NCI-H2171 (cell line): ENCODE measurements around the gene SEPSECS.
A peak's percentile ranks its signal among the peaks of the same experiment; 100 is the strongest.

ENCODE experiments used
- DNase-seq: peaks from one replicate; lab custom pipeline; 2025; lab: John Stamatoyannopoulos, UW

SEPSECS gene

DNA sequence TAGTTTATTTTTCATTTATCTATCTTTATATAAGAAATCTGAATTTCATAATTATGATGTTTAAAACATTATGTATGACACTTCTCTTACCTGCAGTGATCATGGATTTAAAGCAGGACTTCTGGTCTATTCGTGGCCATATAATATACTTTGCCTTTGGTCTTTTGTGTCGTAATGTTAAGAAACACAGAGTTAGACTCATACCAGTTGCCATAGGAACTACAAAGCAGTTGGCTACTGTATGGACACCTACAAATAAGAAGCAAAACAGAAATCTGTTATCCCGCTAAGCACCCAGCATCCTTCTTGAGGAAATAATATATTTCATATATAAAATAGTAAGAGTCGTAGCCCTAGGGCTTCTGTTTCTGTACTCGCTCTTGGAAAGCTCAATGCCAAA, 4.3 kb downstream of the SEPSECS start:
- no peak for DNase-seq

DNA sequence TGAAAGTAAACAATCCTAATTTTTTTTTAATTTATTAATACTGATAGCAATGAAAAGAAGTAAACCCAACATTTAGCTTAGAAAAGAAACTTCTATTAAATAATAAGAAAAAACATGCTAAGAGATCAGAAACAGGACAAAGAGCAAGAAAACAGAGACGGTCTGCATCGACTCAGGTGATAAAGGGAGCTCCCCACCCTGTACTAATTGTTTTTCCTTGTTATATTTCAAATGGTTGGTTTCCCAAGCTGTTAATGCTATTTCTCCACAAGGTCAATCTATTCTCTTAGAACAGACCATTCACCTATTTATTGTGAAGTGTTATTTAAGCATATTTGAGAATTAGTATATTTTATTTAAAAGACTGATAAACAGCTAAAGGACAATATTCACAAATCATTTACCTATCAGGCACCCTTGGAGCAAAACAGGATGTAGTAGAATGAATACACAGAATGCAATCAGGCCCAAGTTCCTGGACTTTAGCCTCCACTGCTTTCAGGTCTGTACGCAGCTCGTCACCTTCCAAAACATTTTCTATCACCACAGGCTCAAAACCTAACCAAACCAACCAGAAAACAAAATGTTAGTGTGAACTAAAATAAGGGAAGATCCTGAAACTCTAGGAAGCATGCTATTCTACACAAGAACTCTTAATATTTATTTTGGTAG, 5.5 kb downstream of the SEPSECS start:
- DNase-seq, result no peak

DNA sequence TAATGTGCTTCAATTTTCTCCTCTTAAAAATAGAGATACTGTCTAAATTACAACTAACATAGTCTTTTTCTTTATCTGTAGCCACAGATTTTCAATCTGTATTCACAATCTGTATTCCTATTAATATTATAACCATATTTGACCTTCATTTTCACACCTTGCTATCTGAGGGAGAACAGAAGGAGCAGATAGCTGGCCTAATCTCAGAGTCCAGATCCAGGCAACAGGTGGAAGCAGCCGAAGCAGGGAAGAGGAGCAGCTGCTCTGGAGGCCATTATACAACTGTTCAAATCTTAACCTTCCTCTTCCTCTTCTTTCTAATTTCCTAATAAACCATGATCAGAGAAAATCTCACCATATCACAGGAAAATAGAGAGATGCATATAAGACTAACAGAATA, 14.2 kb downstream of the SEPSECS start:
- DNase-seq, result no peak

DNA sequence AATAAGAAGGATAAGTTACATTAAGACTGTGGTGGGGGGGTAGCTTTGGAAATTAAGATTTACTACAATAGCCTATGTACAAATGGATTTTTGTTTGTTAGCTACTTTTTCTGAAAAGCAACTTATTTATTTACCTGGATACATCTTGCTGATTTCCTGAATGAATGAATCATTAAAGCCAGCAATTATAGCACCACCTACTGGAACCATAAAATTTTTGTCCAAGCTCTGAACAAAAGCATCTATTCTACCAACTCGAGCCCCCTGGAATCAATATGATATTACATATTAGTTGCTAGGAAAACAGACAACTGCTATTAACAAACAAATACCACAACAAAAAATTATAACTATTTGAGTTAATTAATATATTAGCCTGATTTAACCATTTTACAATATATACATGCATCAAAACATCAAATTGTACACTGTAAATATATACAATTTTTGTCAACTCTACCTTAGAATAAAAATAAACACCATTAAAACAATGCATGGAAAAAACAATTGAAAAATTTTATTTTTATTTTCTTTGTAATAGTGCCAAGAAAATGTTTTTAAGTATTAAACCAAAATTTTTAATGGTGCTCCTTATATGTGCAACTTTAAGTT, 15.3 kb downstream of the SEPSECS start:
- no peak for DNase-seq

DNA sequence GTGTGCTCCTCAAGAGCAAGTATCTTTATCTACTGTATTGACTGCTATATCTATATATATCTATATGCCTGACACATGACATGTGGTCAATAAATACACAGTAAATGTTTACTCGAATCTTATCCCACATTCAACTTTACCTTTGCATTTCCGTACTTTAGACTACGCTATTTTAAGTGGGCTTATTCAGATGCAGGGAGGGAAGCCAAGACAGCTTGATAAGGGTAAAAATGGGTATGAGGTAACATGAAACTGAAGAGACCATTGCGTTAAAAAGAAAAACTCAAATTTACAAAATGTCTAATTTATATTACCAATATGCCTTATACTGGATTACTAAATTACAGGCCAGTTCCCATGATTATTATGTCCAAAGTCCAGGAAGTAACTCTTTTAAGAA, 17.8 kb downstream of the SEPSECS start:
- no peak for DNase-seq

DNA sequence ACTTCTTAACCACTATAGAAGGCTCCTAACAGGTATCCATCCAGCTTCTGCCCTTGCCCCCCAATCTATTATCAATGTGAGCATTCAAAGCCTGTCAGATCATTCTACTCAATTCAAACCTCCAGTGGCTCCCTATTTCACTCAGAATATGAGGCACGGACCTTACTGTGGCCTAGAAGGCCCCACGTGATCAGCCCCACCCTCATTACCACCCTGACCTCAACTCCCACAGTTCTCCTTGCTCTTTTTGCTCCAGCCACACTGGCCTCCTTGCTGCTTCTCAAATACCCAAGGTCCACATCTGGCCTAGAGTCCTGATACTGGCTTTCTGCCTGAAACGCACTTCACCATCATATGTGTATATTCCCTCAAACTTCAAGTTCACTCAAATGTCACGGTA, 18.7 kb downstream of the SEPSECS start:
- DNase-seq, result no peak

DNA sequence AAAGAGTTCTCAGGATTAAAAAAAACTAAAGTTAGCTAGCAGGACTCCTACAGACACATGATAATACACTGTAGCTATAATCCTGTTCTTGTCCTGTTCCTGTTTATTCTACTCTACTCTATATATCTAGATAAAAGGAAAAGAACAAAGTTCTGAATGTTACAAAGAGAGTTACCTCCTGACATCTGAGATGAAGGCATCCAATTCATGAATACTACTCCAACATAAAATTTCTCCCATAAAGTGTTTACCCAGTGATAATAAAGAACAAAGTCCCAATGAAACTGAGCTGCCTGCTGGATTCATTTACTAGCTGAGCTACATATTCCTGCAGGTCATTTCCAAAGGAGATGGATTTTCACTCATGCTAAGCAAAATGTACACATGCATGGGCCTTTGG, 27.1 kb downstream of the SEPSECS start:
- DNase-seq, result no peak

DNA sequence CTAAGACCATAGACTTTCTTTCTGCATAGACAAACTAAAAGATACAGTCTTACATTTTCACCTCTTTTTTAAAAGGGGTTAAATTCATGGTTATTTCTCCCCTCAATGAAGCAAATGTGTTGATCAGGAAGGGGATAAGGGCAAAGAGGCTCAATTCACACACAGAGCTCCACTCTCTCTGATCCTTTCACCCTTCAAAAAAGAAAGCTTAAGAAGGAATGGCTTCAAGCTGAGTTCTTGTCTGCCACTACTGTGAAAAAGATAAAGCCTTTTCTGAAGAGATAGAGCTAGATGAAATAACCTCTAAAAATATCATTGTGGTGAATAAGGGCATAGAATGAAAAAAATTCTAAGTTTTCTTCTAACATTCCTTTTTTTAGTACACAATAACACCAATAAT, 28.3 kb downstream of the SEPSECS start:
- DNase-seq, result no peak

DNA sequence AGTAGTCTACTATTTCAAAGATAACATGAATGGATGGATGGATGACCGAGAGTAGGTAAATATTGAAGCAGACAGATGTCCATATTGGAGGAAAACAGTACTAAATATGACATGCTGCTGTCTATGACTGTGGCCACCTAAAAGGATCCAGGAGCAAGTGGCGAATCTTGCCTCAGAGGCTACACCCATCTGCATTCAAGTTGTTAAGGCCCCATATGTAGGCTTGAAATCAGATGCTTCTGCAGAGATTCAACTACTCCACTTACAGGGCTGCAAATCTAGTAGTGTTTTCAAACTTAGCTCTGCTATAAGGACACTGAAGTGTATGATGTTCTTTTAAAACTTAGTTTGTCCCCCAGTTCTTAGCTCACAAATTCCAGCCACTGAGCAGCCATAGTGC, 28.9 kb downstream of the SEPSECS start:
- DNase-seq, result no peak

DNA sequence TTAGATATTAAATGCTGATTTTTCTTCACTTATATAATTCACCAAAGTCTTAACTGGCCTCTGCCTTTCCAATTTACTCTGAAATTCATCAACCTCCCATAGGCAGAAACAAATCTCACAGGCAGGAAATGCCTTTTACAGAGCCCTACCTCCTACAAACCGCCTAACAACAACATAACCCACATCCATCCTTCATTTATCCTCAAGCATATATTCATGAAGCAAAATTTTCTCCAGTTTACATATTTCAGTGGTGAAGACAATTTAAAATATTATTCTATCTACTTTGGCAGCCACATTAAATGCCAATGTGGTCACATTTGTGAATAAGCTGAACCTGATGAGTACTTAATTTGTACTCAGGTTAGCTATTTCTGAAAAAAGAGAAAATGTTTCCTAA, 30.3 kb downstream of the SEPSECS start:
- no peak for DNase-seq

DNA sequence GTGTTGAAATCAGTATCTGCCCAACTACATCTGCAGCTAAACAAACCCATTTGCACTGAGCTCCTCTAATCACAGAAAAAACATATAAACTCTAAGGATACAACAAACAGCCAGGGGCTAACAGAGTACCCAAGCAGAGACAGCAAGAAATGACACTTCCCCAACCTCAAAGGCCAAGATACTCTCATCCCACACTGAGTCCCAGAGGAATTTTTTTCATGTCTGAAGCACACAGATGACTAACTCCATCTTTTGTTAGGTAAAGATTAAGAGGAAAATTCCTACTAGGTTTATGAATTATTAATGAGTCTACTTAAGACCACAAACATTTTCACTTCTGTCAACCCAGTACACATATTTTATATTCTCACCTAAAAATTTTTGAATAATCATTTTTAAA, 31.6 kb downstream of the SEPSECS start:
- DNase-seq, result peak; percentile 0

DNA sequence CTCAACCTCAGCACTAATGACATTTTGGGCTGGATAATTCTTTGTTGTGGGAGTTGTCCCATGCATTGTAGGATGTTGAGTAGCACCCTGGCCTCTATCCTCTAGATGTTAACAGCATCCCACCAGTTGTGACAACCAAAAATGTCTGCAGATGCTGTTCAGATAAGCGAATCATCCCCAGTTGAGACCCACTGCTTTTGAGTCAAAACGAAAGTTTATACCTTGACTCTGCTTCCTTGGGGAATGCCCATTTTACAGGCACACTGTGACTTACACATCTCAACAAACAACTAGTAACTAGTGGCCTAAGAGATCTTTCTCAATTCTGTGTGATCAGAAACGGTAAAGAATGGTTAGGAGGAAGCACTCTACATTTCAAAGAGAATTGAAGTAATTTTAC, 37.0 kb downstream of the SEPSECS start:
- DNase-seq, result no peak

DNA sequence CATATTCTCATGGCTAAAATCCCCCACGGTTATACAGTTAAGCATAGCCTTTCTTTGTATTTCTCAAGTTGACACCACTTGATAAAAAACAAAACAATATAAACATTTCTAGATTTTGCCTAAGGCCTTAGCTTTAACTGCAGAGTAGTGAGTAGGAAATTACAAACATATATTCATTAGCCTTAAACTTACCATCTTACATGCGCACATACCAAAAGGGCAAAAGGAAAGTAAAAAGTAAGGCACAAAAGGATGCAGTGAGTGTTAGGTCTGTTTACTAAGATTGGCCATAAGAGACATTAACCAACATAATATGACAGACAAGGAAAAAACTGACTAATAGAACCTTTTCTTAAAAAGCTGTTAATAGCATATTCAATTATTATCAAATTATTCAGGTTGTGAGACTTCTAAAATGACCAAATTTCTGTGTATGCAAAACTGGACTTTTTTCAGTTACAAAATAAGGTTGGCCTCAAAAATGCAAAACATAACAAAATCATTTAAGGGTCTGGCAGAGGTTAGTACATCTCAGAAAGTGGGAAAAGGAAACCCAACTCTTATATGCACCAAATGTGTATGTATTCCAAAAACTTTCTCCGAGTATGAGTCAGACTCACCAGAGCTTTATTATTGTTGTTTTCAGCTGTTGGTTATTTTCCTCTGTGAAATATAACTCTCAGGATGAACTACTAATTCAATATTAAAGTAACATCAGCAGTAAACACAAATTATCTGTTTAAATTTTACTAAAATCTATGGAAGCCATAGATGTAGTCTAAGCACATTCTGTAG, 39.9 kb downstream of the SEPSECS start:
- no peak for DNase-seq

DNA sequence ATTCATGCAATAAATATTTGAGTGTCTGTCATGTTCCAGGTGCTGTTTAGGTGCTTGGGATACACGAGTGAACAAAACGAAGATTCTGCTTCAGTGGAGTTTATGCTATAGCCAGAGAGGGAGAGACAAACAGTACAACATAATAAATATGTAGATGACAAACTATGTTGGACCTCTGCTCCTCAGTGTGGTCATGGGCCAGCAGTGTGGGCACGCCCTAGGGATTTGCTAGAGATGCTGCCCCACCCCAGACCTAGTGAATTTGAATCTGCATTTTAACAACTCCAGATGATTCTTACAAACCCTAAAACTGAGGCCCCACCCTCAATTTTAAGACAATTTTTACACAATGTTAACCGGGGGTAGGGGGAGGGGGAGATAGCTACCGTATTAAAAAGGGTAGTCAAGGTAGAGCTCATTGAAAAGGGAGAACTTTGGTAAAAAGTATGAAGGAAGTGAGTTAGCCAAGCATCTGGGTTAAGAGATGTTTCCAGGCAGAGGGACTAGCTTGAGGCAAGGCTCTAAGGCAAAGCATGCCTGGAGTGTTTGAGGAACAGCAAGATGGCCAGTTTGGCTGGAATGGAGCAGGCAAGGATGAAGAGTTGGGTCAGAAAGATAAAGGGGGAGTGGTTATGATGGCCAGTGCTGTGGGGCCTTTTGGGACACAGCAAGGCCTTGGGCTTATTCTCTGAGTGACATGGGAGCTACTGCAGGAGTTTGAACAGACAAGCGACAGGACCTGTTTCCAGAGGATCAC, 42.4 kb downstream of the SEPSECS start:
- no peak for DNase-seq

DNA sequence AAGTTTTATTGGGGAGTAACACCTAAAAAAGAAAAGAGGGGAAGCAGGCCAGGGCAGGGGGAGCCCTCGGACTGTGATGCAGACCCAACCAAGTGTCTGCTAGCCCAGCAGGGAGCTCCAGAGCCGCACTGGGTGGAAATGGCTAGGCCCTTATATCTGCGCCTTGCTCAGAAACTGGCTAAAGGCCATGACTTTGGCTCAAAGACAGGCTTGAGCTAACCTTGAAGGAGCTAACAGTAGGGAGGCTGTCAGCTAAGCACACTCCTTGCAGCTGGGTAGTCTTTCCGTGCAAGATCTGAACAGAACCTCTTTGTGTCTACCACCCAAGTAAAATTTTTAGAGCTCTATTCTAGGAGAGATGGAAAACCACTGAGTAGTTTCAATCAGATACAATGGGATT, 43.0 kb downstream of the SEPSECS start:
- no peak for DNase-seq

DNA sequence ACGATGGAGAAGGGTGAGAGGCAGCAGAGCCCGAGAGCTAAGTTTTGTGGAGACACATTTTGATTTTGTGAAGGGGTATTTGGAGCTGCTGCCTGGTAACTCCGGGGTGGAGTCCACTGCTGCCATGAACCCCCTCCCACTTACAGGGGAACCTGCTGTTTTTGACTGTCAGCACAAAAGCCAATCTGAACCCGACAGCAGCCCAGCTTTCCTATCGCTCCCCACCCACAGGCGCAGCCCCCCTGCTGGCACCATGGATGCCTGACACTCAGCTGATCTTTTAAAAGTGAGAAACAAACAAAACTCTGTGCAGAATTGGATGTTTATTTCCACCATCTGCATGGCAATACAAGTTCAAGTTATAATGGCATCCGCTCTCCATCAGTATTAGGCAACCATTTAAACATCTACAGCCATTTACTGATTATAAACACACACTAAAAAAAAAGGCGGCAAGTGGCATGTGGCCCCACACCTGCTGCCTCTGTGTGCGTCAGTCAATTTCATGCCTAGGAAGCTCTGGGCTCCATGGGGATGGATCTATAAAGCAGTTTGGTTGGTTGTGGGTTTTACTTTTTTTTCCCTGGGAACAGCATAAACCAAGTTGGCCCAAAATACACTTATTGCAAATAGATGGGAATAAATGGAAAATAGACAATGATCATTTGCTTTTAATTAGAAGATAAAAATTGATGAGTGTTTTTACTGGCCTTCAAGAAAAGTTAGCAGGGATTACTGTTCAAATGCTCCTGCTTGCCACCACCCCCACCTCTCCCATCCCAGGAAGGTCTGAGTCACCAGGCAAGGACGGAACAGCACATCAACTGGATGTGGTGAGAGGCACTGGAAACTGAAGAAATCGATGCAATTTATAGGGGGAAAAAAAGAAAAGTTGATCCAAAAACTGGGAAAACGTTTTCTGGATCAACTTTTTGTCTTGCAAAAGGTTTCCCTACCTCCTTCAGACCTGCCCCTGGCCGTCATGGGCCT, 46.0 kb downstream of the SEPSECS start:
- no peak for DNase-seq

DNA sequence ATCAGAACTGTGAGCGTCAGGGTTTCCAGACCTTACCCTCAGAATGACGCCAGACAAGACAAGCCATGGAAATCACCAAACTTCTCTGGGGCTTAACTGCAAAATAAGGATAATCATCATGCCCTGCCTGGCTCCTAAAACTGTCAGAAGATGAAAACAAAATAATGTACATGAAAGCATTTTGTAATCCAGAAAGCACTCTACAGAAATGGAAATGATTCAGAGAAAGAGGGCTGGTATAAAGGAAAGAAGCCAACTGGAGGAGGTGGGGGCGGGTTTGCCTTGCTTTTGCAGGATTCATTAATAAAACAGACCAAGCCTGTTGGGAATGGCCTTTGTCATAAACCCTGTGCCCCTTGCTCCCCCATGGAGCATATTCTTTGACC, 47.3 kb downstream of the SEPSECS start:
- DNase-seq, result no peak

DNA sequence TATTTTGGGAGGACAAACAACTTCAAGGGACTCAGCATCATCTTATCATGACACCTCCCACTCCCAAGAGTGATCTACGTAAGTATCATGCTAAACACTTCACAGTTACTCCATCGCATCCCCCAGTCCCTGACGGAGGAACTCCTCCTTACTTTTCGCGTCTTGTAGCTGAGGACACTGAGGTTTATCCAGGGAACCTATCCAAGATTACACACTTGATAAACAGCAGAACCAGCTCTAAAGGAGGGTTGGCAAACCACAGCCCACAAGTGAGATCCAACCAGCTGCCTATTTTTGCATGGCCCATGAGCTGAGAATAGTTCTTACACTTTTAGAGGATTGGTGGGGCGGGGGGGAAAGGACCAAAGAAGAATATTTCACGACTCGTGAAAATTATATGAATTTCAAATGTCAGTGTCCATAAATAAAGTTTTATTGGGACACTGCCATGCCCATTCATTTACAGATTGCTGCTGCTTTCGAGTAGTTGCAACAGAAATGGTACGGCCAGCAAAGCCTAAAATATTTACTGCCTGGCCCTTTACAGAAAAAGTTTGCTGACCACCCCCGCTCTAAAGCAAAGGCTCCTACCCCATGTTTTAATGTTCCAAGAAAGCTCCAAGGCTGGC, 47.8 kb downstream of the SEPSECS start:
- no peak for DNase-seq

DNA sequence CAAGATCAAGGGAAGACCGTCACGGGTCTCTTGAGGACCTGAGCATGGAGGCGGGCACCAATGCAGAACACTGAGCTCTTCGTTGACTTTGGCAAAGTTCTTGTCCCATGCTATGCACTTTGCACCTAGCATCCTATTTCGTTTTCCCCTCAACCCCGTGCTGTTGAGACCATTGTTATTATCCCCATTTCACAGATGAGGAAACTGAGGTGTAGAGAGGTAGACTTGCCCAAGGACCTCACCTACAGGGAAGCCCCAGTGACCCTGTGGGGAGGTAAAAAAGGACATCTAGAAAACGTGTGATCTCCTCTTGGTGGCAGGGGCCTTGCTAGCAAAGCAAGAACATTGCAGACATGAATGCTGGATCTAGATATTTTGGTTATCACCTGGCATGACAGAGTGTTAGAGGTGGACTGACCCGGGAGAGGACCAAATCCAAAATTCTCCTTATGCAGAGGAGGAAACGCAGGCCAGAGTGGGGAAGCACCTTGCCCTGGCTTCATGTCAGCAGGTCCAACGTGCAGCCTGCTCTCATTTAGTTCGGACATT, 48.5 kb downstream of the SEPSECS start:
- no peak for DNase-seq

DNA sequence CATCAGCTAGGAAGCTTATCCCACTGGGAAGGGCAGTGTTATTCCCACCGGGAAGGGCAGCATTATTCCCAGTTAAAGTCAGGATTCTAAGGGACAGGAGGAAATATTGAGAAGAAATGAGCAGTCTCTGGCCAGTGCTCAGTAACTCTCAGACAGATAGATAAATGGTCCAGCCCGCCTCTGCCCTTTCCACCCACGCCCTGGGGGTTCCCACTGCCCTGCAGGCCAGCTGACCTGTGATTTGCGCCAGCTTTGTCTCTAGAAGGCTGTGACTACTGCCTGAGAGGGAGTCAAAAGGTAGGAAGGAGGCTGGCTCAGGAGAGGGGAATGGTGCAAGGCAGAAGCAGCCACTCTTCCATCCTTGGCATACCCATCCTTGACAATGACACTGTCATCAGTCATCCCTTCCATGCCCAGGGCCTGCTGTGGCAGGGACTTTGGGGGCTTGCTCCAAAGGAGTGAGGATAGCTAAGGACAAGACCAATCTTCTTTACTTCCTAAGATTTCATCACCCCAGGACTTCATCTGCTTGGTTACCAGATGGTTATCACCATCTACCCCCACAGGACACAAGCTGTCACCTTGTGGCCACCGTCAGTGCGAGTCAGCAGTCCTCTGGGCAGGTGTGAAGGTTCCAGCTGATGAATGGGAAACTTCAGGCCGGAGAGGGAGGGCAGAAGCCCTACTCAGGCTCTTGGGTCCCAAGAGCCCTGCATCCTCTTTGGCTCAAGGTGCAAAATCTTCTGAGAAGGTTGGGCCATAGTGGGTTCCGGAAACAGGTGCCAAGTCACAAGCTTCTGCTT, 49.5 kb downstream of the SEPSECS start:
- no peak for DNase-seq
